ENCODE data around the gene MYH3.

DNA sequence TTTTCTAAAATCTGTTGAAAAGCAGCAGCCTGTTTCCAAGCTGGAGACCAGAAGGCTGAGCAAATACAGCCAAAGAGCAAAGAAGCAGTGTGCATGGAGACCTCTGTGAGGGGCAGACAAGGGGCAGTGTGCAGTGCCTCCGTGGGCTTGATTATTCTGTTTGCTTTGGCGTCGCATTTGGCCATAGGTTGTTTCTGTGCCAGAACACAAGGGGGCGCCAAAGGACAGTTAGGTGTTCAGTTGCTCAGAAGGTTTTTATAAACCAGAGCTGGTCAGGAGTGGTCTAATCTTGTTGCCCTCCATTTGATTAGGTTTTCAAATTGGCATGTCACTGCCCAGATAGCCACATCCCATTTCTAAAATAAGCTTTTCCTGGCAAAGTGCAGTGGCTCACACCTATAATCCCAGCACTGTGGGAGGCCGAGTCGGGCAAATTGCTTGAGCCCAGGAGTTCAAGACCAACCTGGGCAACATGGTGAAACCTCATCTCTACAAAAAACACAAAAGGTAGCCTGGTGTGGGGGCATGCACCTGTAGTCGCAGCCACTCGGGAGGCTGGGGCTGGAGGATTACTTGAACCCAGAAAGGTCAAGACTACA, 10.6 kb downstream of the MYH3 start:
- TF ChIP-seq, protein P1, sequence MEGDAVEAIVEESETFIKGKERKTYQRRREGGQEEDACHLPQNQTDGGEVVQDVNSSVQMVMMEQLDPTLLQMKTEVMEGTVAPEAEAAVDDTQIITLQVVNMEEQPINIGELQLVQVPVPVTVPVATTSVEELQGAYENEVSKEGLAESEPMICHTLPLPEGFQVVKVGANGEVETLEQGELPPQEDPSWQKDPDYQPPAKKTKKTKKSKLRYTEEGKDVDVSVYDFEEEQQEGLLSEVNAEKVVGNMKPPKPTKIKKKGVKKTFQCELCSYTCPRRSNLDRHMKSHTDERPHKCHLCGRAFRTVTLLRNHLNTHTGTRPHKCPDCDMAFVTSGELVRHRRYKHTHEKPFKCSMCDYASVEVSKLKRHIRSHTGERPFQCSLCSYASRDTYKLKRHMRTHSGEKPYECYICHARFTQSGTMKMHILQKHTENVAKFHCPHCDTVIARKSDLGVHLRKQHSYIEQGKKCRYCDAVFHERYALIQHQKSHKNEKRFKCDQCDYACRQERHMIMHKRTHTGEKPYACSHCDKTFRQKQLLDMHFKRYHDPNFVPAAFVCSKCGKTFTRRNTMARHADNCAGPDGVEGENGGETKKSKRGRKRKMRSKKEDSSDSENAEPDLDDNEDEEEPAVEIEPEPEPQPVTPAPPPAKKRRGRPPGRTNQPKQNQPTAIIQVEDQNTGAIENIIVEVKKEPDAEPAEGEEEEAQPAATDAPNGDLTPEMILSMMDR (IDR thresholded peaks at IDR 0.05; ENCODE audit: poor library complexity, severe bottlenecking) = peak; percentile 77
- TF ChIP-seq EZH2 (IDR thresholded peaks at IDR 0.05; ENCODE audit: borderline replicate concordance, insufficient read depth, low read length, poor library complexity, severe bottlenecking) (no peak), MXI1 (conservative IDR thresholded peaks at IDR 0.05; ENCODE audit: poor library complexity, severe bottlenecking) (no peak), RAD21 (conservative IDR thresholded peaks at IDR 0.05) (peak; percentile 76), POLR2AphosphoS5 (IDR thresholded peaks at IDR 0.05) (no peak), EP300 (conservative IDR thresholded peaks at IDR 0.05; ENCODE audit: poor library complexity, severe bottlenecking) (no peak), SMC3 (conservative IDR thresholded peaks at IDR 0.05; ENCODE audit: poor library complexity) (peak; percentile 76)

Measured in neural cell (in vitro differentiated cells).